CD4-positive, alpha-beta T cell (primary cell): Measurements from ENCODE around the gene TRIP4. TPM values are rescaled to one million over a fixed set of nuclear protein-coding genes. Genes with fewer than 3 reads are reported as not detected.

ENCODE experiments used
- ATAC-seq: fragments of 200-7000 bp; cut with Tn5 transposase; one replicate; pipeline ENCODE4 v1.10.0; 2022; ENCODE audit warnings: mild to moderate bottlenecking; ENCODE audit not compliant: poor library complexity
- CTCF ChIA-PET: fragments of 350-600 bp; sonication (Branson Sonifier 250); formaldehyde crosslinking; loops from one replicate; lab custom pipeline; 2021; ENCODE audit warnings: antibody characterized with exemption, inconsistent platforms; lab: Charles Lee
- POLR2A ChIA-PET: fragments of 350-600 bp; sonication (Branson Sonifier 250); formaldehyde crosslinking; loops from one replicate; lab custom pipeline; 2021; ENCODE audit warnings: antibody characterized with exemption, inconsistent platforms; lab: Charles Lee
- DNase-seq, 14 experiments: peaks; one replicate each; pipeline ENCODE4 v3.0.0-alpha.2; 2013 to 2020; ENCODE audit warnings: mixed read lengths in 2 of 14
- H3K27ac ChIP-seq, 2 donors: one replicate each; pipeline versions ENCODE4 v1.5.1 to v1.7.0; 2013; ENCODE audit warnings: low read length in 2 of 2, low read depth in 1 of 2, mild to moderate bottlenecking in 1 of 2
- H3K27me3 ChIP-seq, 2 experiments: 1 replicate in 1 of 2; 2 replicates in 1 of 2; pipeline versions ENCODE4 v1.6.1 to v1.7.0; 2013; ENCODE audit warnings: low read length in 2 of 2, control low read depth in 1 of 2, mild to moderate bottlenecking in 1 of 2, moderate library complexity in 1 of 2; ENCODE audit not compliant: insufficient read depth in 2 of 2, control insufficient read depth in 1 of 2
- H3K36me3 ChIP-seq: one replicate; pipeline ENCODE4 v1.6.1; 2013; ENCODE audit warnings: low read length, control low read depth; ENCODE audit not compliant: insufficient read depth
- H3K4me1 ChIP-seq: one replicate; pipeline ENCODE4 v1.6.1; 2013; ENCODE audit warnings: low read length, control low read depth; ENCODE audit not compliant: insufficient read depth
- H3K4me3 ChIP-seq: one replicate; pipeline ENCODE4 v1.5.1; 2013; ENCODE audit warnings: mild to moderate bottlenecking, low read length, moderate library complexity
- H3K9me3 ChIP-seq, 2 experiments: 1 replicate in 1 of 2; 2 replicates in 1 of 2; pipeline versions ENCODE4 v1.6.1 to v1.7.0; 2013; ENCODE audit warnings: low read length in 2 of 2, mild to moderate bottlenecking in 2 of 2, control low read depth in 1 of 2, moderate library complexity in 1 of 2; ENCODE audit not compliant: control insufficient read depth in 1 of 2, insufficient read depth in 1 of 2
- H3K27ac Mint-ChIP-seq: one replicate; pipeline ENCODE4 v1.8.0; 2020; ENCODE audit warnings: mixed read lengths
- H3K27me3 Mint-ChIP-seq: one replicate; pipeline ENCODE4 v1.8.0; 2021; ENCODE audit warnings: mixed read lengths
- H3K36me3 Mint-ChIP-seq: one replicate; pipeline ENCODE4 v1.8.0; 2021; ENCODE audit warnings: low read depth, mixed read lengths
- H3K4me1 Mint-ChIP-seq: one replicate; pipeline ENCODE4 v1.8.0; 2021; ENCODE audit warnings: low read depth, mixed read lengths
- H3K4me3 Mint-ChIP-seq: one replicate; pipeline ENCODE4 v1.8.0; 2020; ENCODE audit warnings: mild to moderate bottlenecking, mixed read lengths
- H3K9me3 Mint-ChIP-seq: one replicate; pipeline ENCODE4 v1.8.0; 2020; ENCODE audit warnings: mixed read lengths
- intact Hi-C, 2 experiments: fragments of 100-400 bp; cut with DNase I in 1 of 2; cut with micrococcal nuclease in 1 of 2; formaldehyde crosslinking; loops; one replicate each; pipeline versions ENCODE4 v1.15.1 to v1.9.0; 2023 to 2025; cut with DNase I, micrococcal nuclease
- total RNA-seq, 174 experiments: library from RNA in 2 of 174; stranded (reverse) in 2 of 174; gene quantifications; one replicate each; pipeline ENCODE4 v1.2.3 and lab custom pipeline; 2021 to 2026
- TF ChIP-seq, protein P1 (sequence below): fragments of 200-600 bp; IDR thresholded peaks from one replicate; pipeline ENCODE4 v1.8.0; 2022; ENCODE audit warnings: antibody characterized with exemption, mild to moderate bottlenecking

TRIP4 gene
- total RNA-seq, 2 experiments from 2014 or later: 9.6 to 10.7 TPM

DNA sequence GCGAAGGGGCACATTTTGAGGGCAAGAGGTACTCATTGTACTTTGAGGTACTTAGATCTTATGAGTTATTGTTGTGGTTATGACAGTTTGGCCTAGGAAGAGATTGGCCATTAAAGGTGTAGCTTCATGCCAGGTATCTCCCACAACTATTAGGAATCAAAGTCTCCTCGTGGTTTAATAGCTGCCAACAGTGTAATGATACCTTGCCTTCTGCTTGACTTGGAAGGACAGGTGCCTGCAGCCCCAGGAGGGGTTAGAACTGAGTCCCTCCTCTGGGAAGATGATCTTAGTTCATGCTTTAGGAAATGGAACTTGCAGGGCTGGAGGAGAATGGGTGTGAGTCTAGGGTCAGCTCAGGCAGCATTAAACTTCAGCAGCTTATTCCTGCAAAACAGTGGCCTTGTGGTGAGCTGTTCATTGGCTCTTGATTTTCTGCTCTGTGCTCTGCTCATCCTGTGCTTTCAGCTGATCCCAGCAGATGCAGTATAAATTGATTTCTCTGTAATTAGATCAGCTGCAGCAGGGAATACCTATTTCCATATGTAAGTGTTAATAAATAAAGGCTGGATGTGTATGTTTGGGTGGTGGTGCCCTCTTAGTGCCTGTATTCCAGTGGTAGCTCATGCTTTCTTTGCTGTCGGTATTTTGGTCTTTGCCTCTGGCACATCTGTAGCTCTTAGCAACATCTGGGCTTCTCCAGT, 113.2 kb downstream of the TRIP4 start:
- intact Hi-C loops: loop anchor here in 1 of 2 experiments (5.0 kb wide), 3 partner anchors 39 to 151 kb away; partner anchors contain the start of gene ZNF609

DNA sequence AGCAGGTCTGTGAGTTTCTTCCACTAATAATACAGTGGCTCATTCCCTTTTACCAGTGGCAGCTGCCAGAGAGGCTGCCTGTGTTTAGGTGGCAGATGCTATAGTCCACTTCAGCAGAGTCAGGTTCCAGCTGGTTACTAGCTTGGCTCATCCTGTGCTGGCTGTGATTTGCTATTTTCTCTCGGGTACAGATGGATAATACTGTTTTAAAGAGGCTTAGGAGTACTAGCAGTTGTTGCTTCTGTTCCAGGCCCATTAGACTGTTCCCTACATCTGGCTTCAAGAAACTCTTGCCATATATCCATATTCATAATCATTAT, 113.7 kb downstream of the TRIP4 start:
- CTCF ChIA-PET: interaction anchor here (0.6 to 1.1 kb wide), 4 partner anchors 8 to 71 kb away, joined by 3 read pairs; no protein-coding TSS in a partner anchor
- peak overlapping the region; percentile 17 for H3K4me3 Mint-ChIP-seq
- H3K9me3 Mint-ChIP-seq: no peaks in the 10 kb centered on the region
- Histone ChIP-seq H3K27me3 (no peaks in the 10 kb centered on the region), H3K4me1 (peaks cover 59% of the 10 kb centered on the region), H3K4me3 (no peak overlapping the region), H3K27ac (peak overlapping the region; percentile 34 to 78), H3K9me3 (no peaks in the 10 kb centered on the region), H3K36me3 (peaks cover 29% of the 10 kb centered on the region)
- peak overlapping the region; percentile 85 for H3K27ac Mint-ChIP-seq
- peaks cover 88% of the 10 kb centered on the region for H3K4me1 Mint-ChIP-seq
- peaks cover 49% of the 10 kb centered on the region for H3K36me3 Mint-ChIP-seq
- ATAC-seq: no peak
- intact Hi-C loops: loop anchor here in 1 of 2 experiments (5.0 kb wide), 3 partner anchors 39 to 151 kb away; partner anchors contain the start of gene ZNF609
- POLR2A ChIA-PET: interaction anchor here (0.7 to 1.5 kb wide), 4 partner anchors 12 to 150 kb away, joined by 3 to 4 read pairs (median 3); partner anchors contain the start of gene TRIP4
- H3K27me3 Mint-ChIP-seq: no peaks in the 10 kb centered on the region
- no peak for DNase-seq
- TF ChIP-seq, protein P1, sequence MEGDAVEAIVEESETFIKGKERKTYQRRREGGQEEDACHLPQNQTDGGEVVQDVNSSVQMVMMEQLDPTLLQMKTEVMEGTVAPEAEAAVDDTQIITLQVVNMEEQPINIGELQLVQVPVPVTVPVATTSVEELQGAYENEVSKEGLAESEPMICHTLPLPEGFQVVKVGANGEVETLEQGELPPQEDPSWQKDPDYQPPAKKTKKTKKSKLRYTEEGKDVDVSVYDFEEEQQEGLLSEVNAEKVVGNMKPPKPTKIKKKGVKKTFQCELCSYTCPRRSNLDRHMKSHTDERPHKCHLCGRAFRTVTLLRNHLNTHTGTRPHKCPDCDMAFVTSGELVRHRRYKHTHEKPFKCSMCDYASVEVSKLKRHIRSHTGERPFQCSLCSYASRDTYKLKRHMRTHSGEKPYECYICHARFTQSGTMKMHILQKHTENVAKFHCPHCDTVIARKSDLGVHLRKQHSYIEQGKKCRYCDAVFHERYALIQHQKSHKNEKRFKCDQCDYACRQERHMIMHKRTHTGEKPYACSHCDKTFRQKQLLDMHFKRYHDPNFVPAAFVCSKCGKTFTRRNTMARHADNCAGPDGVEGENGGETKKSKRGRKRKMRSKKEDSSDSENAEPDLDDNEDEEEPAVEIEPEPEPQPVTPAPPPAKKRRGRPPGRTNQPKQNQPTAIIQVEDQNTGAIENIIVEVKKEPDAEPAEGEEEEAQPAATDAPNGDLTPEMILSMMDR: no peak

More for the DNA sequence above, 113.2 kb downstream of the TRIP4 start:
- Histone ChIP-seq H3K4me1 (peaks cover 59% of the 10 kb centered on the region), H3K36me3 (peaks cover 31% of the 10 kb centered on the region), H3K4me3 (no peak overlapping the region), H3K27me3 (no peaks in the 10 kb centered on the region), H3K9me3 (no peaks in the 10 kb centered on the region), H3K27ac (peak overlapping the region; percentile 34 to 78)
- Mint-ChIP-seq H3K9me3 (no peaks in the 10 kb centered on the region), H3K27ac (peak overlapping the region; percentile 85), H3K4me1 (peaks cover 94% of the 10 kb centered on the region), H3K27me3 (no peaks in the 10 kb centered on the region), H3K4me3 (peak overlapping the region; percentile 17), H3K36me3 (peaks cover 54% of the 10 kb centered on the region)
- ChIA-PET CTCF (interaction anchor here (0.6 to 1.1 kb wide), 4 partner anchors 8 to 70 kb away, joined by 3 read pairs; no protein-coding TSS in a partner anchor), POLR2A (interaction anchor here (0.6 to 1.5 kb wide), 6 partner anchors 13 to 151 kb away, joined by 3 to 4 read pairs (median 3); partner anchors contain the start of gene TRIP4)
- ATAC-seq (no peak), DNase-seq (no peak)
- TF ChIP-seq, protein P1: no peak

DNA sequence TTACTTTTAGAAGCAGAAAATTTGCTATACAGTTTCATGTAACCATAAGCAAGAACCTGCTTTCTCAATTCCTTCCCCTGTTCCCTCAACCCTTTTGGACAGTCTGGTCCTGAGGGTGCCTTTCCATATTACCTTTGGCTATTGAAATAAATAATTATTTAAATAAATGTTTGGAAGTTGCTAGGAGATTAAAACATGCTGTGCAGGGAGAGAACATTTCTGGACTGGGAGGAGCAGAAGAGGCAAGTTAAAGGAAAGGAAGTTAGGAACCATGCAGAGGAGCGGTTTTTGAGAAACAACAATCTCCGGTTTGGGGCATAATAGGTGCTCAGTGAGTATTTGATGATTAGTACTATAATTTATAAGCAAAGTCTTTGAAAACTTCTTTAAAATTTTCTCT, 114.5 kb downstream of the TRIP4 start:
- H3K27ac ChIP-seq: peak overlapping the region; percentile 60 to 78
- peaks cover 28% of the 10 kb centered on the region for H3K36me3 ChIP-seq
- no peak for DNase-seq
- Mint-ChIP-seq H3K4me1 (peaks cover 87% of the 10 kb centered on the region), H3K27me3 (no peaks in the 10 kb centered on the region), H3K27ac (peak overlapping the region; percentile 85), H3K4me3 (peak overlapping the region; percentile 60), H3K9me3 (no peaks in the 10 kb centered on the region), H3K36me3 (peaks cover 46% of the 10 kb centered on the region)
- POLR2A ChIA-PET: interaction anchor here (1.1 to 1.5 kb wide), 2 partner anchors 29 to 392 kb away, joined by 3 read pairs; no protein-coding TSS in a partner anchor
- intact Hi-C loops: loop anchor here in 1 of 2 experiments (5.0 kb wide), 3 partner anchors 40 to 150 kb away; partner anchors contain the start of gene ZNF609
- CTCF ChIA-PET: no interaction called here
- no peaks in the 10 kb centered on the region for H3K27me3 ChIP-seq
- no peak overlapping the region for H3K4me3 ChIP-seq
- TF ChIP-seq, protein P1: no peak
- peaks cover 61% of the 10 kb centered on the region for H3K4me1 ChIP-seq
- H3K9me3 ChIP-seq: no peaks in the 10 kb centered on the region
- no peak for ATAC-seq
